Measurements from ENCODE around the gene KIF5C. TPM values are rescaled to one million over a fixed set of nuclear protein-coding genes. Genes with fewer than 3 reads are reported as not detected.

KIF5C gene
- total RNA-seq, 1 donor from 2014 or later, result 673 TPM

- H3K27me3 Mint-ChIP-seq (ENCODE audit: unreplicated experiment), result no peaks in the 10 kb centered on the region
- H3K4me3 Mint-ChIP-seq (ENCODE audit: unreplicated experiment), result no peak overlapping the region
- no peaks in the 10 kb centered on the region for H3K4me1 Mint-ChIP-seq (ENCODE audit: low read depth, unreplicated experiment)
- TF ChIP-seq CTCF (IDR thresholded peaks at IDR 0.05; ENCODE audit: partially characterized antibody, unreplicated experiment), result no peak
- peaks cover 4% of the 10 kb centered on the region for H3K9me3 Mint-ChIP-seq (ENCODE audit: unreplicated experiment)
- DNase-seq, result no peak
- no peak overlapping the region for H3K27ac Mint-ChIP-seq (ENCODE audit: unreplicated experiment)
- H3K36me3 Mint-ChIP-seq (ENCODE audit: unreplicated experiment), result peaks cover 15% of the 10 kb centered on the region
Measured at GRCh38 chr2:149047118-149047517, 172.1 kb downstream of the KIF5C start.

- Mint-ChIP-seq H3K27ac (ENCODE audit: unreplicated experiment) (no peak overlapping the region), H3K27me3 (ENCODE audit: unreplicated experiment) (no peaks in the 10 kb centered on the region), H3K4me1 (ENCODE audit: low read depth, unreplicated experiment) (no peaks in the 10 kb centered on the region), H3K9me3 (ENCODE audit: unreplicated experiment) (peaks cover 4% of the 10 kb centered on the region), H3K4me3 (ENCODE audit: unreplicated experiment) (no peak overlapping the region), H3K36me3 (ENCODE audit: unreplicated experiment) (peaks cover 15% of the 10 kb centered on the region)
- DNase-seq, result no peak
- no peak for TF ChIP-seq CTCF (IDR thresholded peaks at IDR 0.05; ENCODE audit: partially characterized antibody, unreplicated experiment)
Measured at GRCh38 chr2:149049142-149049541, 174.1 kb downstream of the KIF5C start.

GRCh38 chr2:149050188-149050587 lies 175.2 kb downstream of the KIF5C start:
- H3K9me3 Mint-ChIP-seq (ENCODE audit: unreplicated experiment), result peaks cover 4% of the 10 kb centered on the region
- H3K4me1 Mint-ChIP-seq (ENCODE audit: low read depth, unreplicated experiment), result no peaks in the 10 kb centered on the region
- no peak overlapping the region for H3K4me3 Mint-ChIP-seq (ENCODE audit: unreplicated experiment)
- DNase-seq, result no peak
- H3K27ac Mint-ChIP-seq (ENCODE audit: unreplicated experiment), result no peak overlapping the region
- peaks cover 15% of the 10 kb centered on the region for H3K36me3 Mint-ChIP-seq (ENCODE audit: unreplicated experiment)
- H3K27me3 Mint-ChIP-seq (ENCODE audit: unreplicated experiment), result no peaks in the 10 kb centered on the region
- no peak for TF ChIP-seq CTCF (IDR thresholded peaks at IDR 0.05; ENCODE audit: partially characterized antibody, unreplicated experiment)

GRCh38 chr2:149055751-149056150 lies 180.7 kb downstream of the KIF5C start:
- no peaks in the 10 kb centered on the region for H3K36me3 Mint-ChIP-seq (ENCODE audit: unreplicated experiment)
- H3K27me3 Mint-ChIP-seq (ENCODE audit: unreplicated experiment), result no peaks in the 10 kb centered on the region
- H3K4me3 Mint-ChIP-seq (ENCODE audit: unreplicated experiment), result no peak overlapping the region
- no peaks in the 10 kb centered on the region for H3K9me3 Mint-ChIP-seq (ENCODE audit: unreplicated experiment)
- no peak for DNase-seq
- no peaks in the 10 kb centered on the region for H3K4me1 Mint-ChIP-seq (ENCODE audit: low read depth, unreplicated experiment)
- TF ChIP-seq CTCF (IDR thresholded peaks at IDR 0.05; ENCODE audit: partially characterized antibody, unreplicated experiment), result no peak
- H3K27ac Mint-ChIP-seq (ENCODE audit: unreplicated experiment), result no peak overlapping the region

- H3K9me3 Mint-ChIP-seq (ENCODE audit: unreplicated experiment), result no peaks in the 10 kb centered on the region
- H3K4me1 Mint-ChIP-seq (ENCODE audit: low read depth, unreplicated experiment), result peaks cover 3% of the 10 kb centered on the region
- TF ChIP-seq CTCF (IDR thresholded peaks at IDR 0.05; ENCODE audit: partially characterized antibody, unreplicated experiment), result no peak
- DNase-seq, result no peak
- no peaks in the 10 kb centered on the region for H3K27me3 Mint-ChIP-seq (ENCODE audit: unreplicated experiment)
- no peak overlapping the region for H3K27ac Mint-ChIP-seq (ENCODE audit: unreplicated experiment)
- no peaks in the 10 kb centered on the region for H3K36me3 Mint-ChIP-seq (ENCODE audit: unreplicated experiment)
- no peak overlapping the region for H3K4me3 Mint-ChIP-seq (ENCODE audit: unreplicated experiment)
Measured at GRCh38 chr2:149056541-149057255, 181.7 kb downstream of the KIF5C start.

All from glutamatergic neuron (in vitro differentiated cells).